ENCODE data around the gene TMBIM6. TPM values are rescaled to one million over a fixed set of nuclear protein-coding genes. Genes with fewer than 3 reads are reported as not detected.
A peak's percentile ranks its signal among the peaks of the same experiment; 100 is the strongest.

Gene TMBIM6
- total RNA-seq, 1 experiment from 2014 or later = 867 TPM

- H3K4me3 Mint-ChIP-seq (ENCODE audit: unreplicated experiment) = no peak overlapping the region
- no peak for DNase-seq
- intact Hi-C loops (cut with micrococcal nuclease; ENCODE audit: unreplicated experiment) = no loop called here
- H3K4me3 ChIP-seq (ENCODE audit: low read depth, low read length) = no peak overlapping the region
- peaks cover 7% of the 10 kb centered on the region for H3K4me1 Mint-ChIP-seq (ENCODE audit: low read depth, unreplicated experiment)
- H3K36me3 ChIP-seq (ENCODE audit: control insufficient read depth, insufficient read depth, low read length) = no peaks in the 10 kb centered on the region
- H3K27me3 Mint-ChIP-seq (ENCODE audit: insufficient read depth, unreplicated experiment) = peaks cover 7% of the 10 kb centered on the region
- peaks cover 5% of the 10 kb centered on the region; the same call in 1 of the 2 replicates for H3K4me1 ChIP-seq
- H3K27me3 ChIP-seq (replicated peaks; ENCODE audit: control insufficient read depth, insufficient read depth, low read length) = no peaks in the 10 kb centered on the region
- no TSS peak for BruUV-seq (replicated peaks)
- no peaks in the 10 kb centered on the region for H3K9me3 Mint-ChIP-seq (ENCODE audit: unreplicated experiment)
- ChIA-PET POLR2A (interaction anchor here (1.0 kb wide), 1 partner anchor 38 kb away, joined by 3 read pairs; the partner anchor contains the start of gene TMBIM6), CTCF (interaction anchor here (0.6 kb wide), 1 partner anchor 942 kb away, joined by 4 read pairs; no protein-coding TSS in a partner anchor)
- peaks cover 5% of the 10 kb centered on the region for H3K36me3 Mint-ChIP-seq (ENCODE audit: insufficient read depth, unreplicated experiment)
- H3K9me3 ChIP-seq = no peaks in the 10 kb centered on the region
- no peak overlapping the region for H3K27ac Mint-ChIP-seq (ENCODE audit: unreplicated experiment)
- no peak for TF ChIP-seq CTCF (IDR thresholded peaks at IDR 0.05; ENCODE audit: insufficient read depth in 1 of 2, low read depth in 1 of 2, low read length in 1 of 2, severe bottlenecking in 1 of 2, unreplicated experiment in 1 of 2)
Observed at GRCh38 chr12:49703647-49704137, 37.7 kb upstream of the TMBIM6 start.

DNA sequence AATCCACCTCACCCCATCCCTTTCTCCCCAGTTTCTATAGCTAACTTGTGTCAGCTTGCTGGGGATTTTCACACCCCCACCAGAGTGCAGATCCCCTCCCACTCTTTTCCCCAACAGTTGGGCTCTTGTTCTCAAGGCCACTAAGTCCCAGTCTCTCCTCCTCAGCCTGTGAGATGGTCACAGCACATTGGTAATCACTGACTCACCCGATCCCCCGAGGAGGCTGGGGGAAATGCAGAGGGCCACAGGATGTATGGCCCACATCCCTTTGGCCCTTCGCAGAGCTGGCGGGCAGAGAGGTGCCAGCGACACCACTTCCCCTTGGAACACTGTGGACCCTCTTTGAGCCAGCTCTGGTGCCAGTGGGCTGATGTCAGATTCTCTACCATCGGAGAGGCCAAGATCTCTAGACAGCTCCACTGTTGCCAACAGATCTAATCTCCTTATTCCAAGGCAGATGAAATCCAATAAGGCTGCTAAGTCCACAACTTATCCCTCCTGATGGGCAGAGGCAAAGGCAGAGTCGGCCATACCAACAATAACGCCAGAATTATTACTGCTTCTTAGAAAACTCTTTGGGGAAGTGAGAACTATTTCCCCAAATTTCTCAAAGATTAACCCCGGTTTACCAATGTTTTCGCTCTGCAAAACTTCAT, 35.8 kb upstream of the TMBIM6 start:
- TF ChIP-seq CTCF (IDR thresholded peaks at IDR 0.05; ENCODE audit: insufficient read depth in 1 of 2, low read depth in 1 of 2, low read length in 1 of 2, severe bottlenecking in 1 of 2, unreplicated experiment in 1 of 2) = no peak
- ChIA-PET POLR2A (no interaction called here), CTCF (interaction anchor here (2.2 kb wide), 1 partner anchor 36 kb away, joined by 13 read pairs; the partner anchor contains the start of gene TMBIM6)
- H3K27me3 ChIP-seq (replicated peaks; ENCODE audit: control insufficient read depth, insufficient read depth, low read length) = no peaks in the 10 kb centered on the region
- intact Hi-C loops (cut with micrococcal nuclease; ENCODE audit: unreplicated experiment) = loop anchor here (2.0 kb wide), 1 partner anchor 69 kb away; no protein-coding TSS in a partner anchor
- no peaks in the 10 kb centered on the region for H3K9me3 ChIP-seq
- BruUV-seq (replicated peaks) = TSS peak; percentile 42
- no peak overlapping the region for H3K4me3 ChIP-seq (ENCODE audit: low read depth, low read length)
- no peaks in the 10 kb centered on the region for H3K36me3 ChIP-seq (ENCODE audit: control insufficient read depth, insufficient read depth, low read length)
- Mint-ChIP-seq H3K27ac (ENCODE audit: unreplicated experiment) (no peak overlapping the region), H3K4me3 (ENCODE audit: unreplicated experiment) (peak overlapping the region; percentile 83), H3K27me3 (ENCODE audit: insufficient read depth, unreplicated experiment) (peaks cover 13% of the 10 kb centered on the region), H3K4me1 (ENCODE audit: low read depth, unreplicated experiment) (peaks cover 6% of the 10 kb centered on the region), H3K36me3 (ENCODE audit: insufficient read depth, unreplicated experiment) (peaks cover 5% of the 10 kb centered on the region), H3K9me3 (ENCODE audit: unreplicated experiment) (no peaks in the 10 kb centered on the region)
- peaks cover 5% of the 10 kb centered on the region; the same call in 1 of the 2 replicates for H3K4me1 ChIP-seq
- DNase-seq = no peak

DNA sequence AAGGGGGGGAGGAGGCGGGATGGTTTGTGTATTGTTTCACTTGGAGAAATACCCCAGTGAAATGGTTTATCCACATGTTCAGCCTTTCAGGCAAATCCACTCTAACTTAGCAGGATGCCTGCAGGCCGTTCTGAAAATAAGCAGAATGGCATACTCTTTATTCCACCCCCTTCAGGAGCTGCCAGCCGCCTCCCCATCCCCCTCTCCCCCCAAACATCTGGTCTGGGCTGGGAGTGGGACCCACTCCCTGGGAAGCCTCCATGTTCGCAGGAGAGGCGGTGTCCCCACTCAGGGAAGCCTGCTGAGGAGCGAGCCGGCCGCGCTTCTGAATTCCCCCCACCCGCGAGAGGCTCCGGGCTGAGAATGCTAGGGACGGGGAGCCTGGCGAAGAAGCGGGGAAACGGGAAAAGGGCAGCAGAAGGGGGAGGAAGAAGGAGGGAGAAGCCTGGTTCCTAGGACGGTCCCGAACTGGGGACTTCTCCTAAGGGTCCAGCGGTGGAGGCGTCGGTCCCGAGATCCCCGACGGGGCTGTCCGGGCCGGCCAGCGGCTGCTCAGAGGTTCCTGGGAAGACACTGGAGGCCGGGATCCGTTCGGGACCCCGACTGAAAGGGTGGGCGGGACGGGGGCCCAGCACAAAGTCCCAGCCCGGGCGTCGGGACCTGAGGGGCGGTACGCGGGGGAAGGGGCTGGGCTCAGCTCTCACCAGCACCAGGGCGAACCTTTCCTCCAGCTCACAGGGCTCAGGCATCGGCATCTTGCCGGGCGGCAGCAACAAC, 34.8 kb upstream of the TMBIM6 start:
- H3K4me3 ChIP-seq (ENCODE audit: low read depth, low read length) = peak overlapping the region; percentile 76
- TF ChIP-seq CTCF (IDR thresholded peaks at IDR 0.05; ENCODE audit: insufficient read depth in 1 of 2, low read depth in 1 of 2, low read length in 1 of 2, severe bottlenecking in 1 of 2, unreplicated experiment in 1 of 2) = no peak
- DNase-seq = peak; percentile 50 to 51
- Mint-ChIP-seq H3K27ac (ENCODE audit: unreplicated experiment) (no peak overlapping the region), H3K4me3 (ENCODE audit: unreplicated experiment) (peak overlapping the region; percentile 83), H3K36me3 (ENCODE audit: insufficient read depth, unreplicated experiment) (peaks cover 5% of the 10 kb centered on the region), H3K4me1 (ENCODE audit: low read depth, unreplicated experiment) (peaks cover 6% of the 10 kb centered on the region), H3K9me3 (ENCODE audit: unreplicated experiment) (no peaks in the 10 kb centered on the region), H3K27me3 (ENCODE audit: insufficient read depth, unreplicated experiment) (peaks cover 13% of the 10 kb centered on the region)
- intact Hi-C loops (cut with micrococcal nuclease; ENCODE audit: unreplicated experiment) = loop anchor here (1.0 to 2.0 kb wide), 4 partner anchors 35 to 122 kb away; partner anchors contain the start of genes NCKAP5L and TMBIM6
- POLR2A ChIA-PET = interaction anchor here (0.7 kb wide), 1 partner anchor 34 kb away, joined by 3 read pairs; no protein-coding TSS in a partner anchor
- BruUV-seq (replicated peaks) = no TSS peak
- CTCF ChIA-PET = interaction anchor here (0.7 to 2.2 kb wide), 7 partner anchors 17 to 126 kb away, joined by 3 to 13 read pairs (median 3); partner anchors contain the start of gene TMBIM6
- H3K9me3 ChIP-seq = no peaks in the 10 kb centered on the region
- H3K4me1 ChIP-seq = peaks cover 5% of the 10 kb centered on the region; the same call in 1 of the 2 replicates
- H3K27me3 ChIP-seq (replicated peaks; ENCODE audit: control insufficient read depth, insufficient read depth, low read length) = no peaks in the 10 kb centered on the region
- no peaks in the 10 kb centered on the region for H3K36me3 ChIP-seq (ENCODE audit: control insufficient read depth, insufficient read depth, low read length)
